Measurements from ENCODE around the gene BANP. TPM values are rescaled to one million over a fixed set of nuclear protein-coding genes. Genes with fewer than 3 reads are reported as not detected.

BANP gene
- total and polyA plus RNA-seq, 2 donors (not counting 1 experiment from before 2014, with no cell fraction given), result 9.3 to 31.0 TPM

- peak overlapping the region; percentile 58 for H3K27ac ChIP-seq (ENCODE audit: insufficient read depth, low read length)
- TF ChIP-seq CTCF (conservative IDR thresholded peaks at IDR 0.05 in 1 of 2, IDR thresholded peaks at IDR 0.05 in 1 of 2; ENCODE audit: low read depth in 1 of 2, low read length in 2 of 2), result no peak
- no peak for TF ChIP-seq EZH2 (IDR thresholded peaks at IDR 0.05; ENCODE audit: low read length, missing control alignments)
These were observed 6.3 kb downstream of the BANP start for GRCh38 chr16:87957296-87958094.

GRCh38 chr16:87958632-87959031, 7.4 kb downstream of the BANP start:
- DNase-seq (ENCODE audit: low read depth in 2 of 2), result no peak
- Histone ChIP-seq H3K79me2 (ENCODE audit: control insufficient read depth, insufficient read depth, low read length) (peaks cover 65% of the 10 kb centered on the region), H3K4me1 (ENCODE audit: control insufficient read depth, extremely low read depth, insufficient read depth, low read length) (peaks cover 13% of the 10 kb centered on the region), H3K9ac (ENCODE audit: insufficient read depth, low read length) (no peak overlapping the region), H3K27ac (ENCODE audit: insufficient read depth, low read length) (no peak overlapping the region), H4K20me1 (ENCODE audit: control insufficient read depth, extremely low read depth, insufficient read depth, low read length) (no peaks in the 10 kb centered on the region), H3K27me3 (ENCODE audit: control insufficient read depth, insufficient read depth, low read length) (no peaks in the 10 kb centered on the region), H3K9me3 (ENCODE audit: control insufficient read depth, insufficient read depth, low read depth, low read length) (no peaks in the 10 kb centered on the region), H2AFZ (ENCODE audit: low read length) (no peak overlapping the region), H3K4me2 (ENCODE audit: extremely low read depth, insufficient read depth, low read length) (no peak overlapping the region), H3K36me3 (ENCODE audit: control insufficient read depth, insufficient read depth, low read length) (peaks cover 6% of the 10 kb centered on the region), H3K4me3 (replicated peaks in 1 of 4; ENCODE audit: control extremely low read depth in 1 of 4, insufficient read depth in 1 of 4, low read depth in 3 of 4, low read length in 4 of 4) (no peak overlapping the region)
- TF ChIP-seq CTCF (conservative IDR thresholded peaks at IDR 0.05 in 1 of 2, IDR thresholded peaks at IDR 0.05 in 1 of 2; ENCODE audit: low read depth in 1 of 2, low read length in 2 of 2), result no peak
- no peak for TF ChIP-seq EZH2 (IDR thresholded peaks at IDR 0.05; ENCODE audit: low read length, missing control alignments)

More at GRCh38 chr16:87957296-87958094, 6.3 kb downstream of the BANP start:
- Histone ChIP-seq H3K36me3 (ENCODE audit: control insufficient read depth, insufficient read depth, low read length) (peaks cover 6% of the 10 kb centered on the region), H4K20me1 (ENCODE audit: control insufficient read depth, extremely low read depth, insufficient read depth, low read length) (no peaks in the 10 kb centered on the region), H2AFZ (ENCODE audit: low read length) (no peak overlapping the region), H3K4me3 (replicated peaks in 1 of 4; ENCODE audit: control extremely low read depth in 1 of 4, insufficient read depth in 1 of 4, low read depth in 3 of 4, low read length in 4 of 4) (no peak overlapping the region), H3K4me2 (ENCODE audit: extremely low read depth, insufficient read depth, low read length) (no peak overlapping the region), H3K9ac (ENCODE audit: insufficient read depth, low read length) (no peak overlapping the region), H3K9me3 (ENCODE audit: control insufficient read depth, insufficient read depth, low read depth, low read length) (no peaks in the 10 kb centered on the region), H3K79me2 (ENCODE audit: control insufficient read depth, insufficient read depth, low read length) (peaks cover 74% of the 10 kb centered on the region), H3K27me3 (ENCODE audit: control insufficient read depth, insufficient read depth, low read length) (no peaks in the 10 kb centered on the region), H3K4me1 (ENCODE audit: control insufficient read depth, extremely low read depth, insufficient read depth, low read length) (peaks cover 13% of the 10 kb centered on the region)
- DNase-seq (ENCODE audit: low read depth in 2 of 2), result no peak

DNA sequence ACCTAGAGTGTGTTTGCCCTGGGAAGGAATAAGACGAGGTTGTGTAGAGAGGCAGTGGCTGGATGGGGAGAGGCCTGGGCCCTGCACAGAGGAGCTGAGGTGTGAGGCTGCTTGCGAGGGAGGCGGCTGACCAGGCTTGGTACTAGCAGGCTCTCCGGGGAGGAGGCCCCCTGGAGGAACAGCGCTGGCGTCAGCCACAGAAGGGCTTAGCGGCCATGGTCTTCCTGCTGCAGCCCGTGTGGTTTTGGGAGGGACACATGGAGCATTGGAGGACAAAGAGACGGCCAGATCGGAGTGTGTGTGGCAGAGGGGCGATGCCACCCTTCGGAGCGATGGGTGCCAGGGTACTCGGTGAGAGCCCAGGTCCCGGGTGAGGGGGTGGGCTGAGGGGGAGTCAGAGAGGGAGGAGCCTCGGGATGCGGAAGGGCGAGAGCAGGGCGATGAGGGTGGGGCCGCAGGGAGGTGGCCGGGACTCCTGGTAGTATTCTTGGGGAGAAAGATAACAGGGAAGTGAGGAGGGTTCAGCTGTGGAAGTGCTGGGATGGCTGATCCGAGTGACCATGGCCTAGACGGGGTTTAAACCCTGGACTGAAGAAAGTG, 8.3 kb downstream of the BANP start:
- no peak for DNase-seq (ENCODE audit: low read depth in 2 of 2)
- Histone ChIP-seq H3K9me3 (ENCODE audit: control insufficient read depth, insufficient read depth, low read depth, low read length) (no peaks in the 10 kb centered on the region), H3K9ac (ENCODE audit: insufficient read depth, low read length) (no peak overlapping the region), H3K4me1 (ENCODE audit: control insufficient read depth, extremely low read depth, insufficient read depth, low read length) (peaks cover 13% of the 10 kb centered on the region), H3K4me3 (replicated peaks in 1 of 4; ENCODE audit: control extremely low read depth in 1 of 4, insufficient read depth in 1 of 4, low read depth in 3 of 4, low read length in 4 of 4) (no peak overlapping the region), H3K4me2 (ENCODE audit: extremely low read depth, insufficient read depth, low read length) (no peak overlapping the region), H4K20me1 (ENCODE audit: control insufficient read depth, extremely low read depth, insufficient read depth, low read length) (no peaks in the 10 kb centered on the region), H3K79me2 (ENCODE audit: control insufficient read depth, insufficient read depth, low read length) (peaks cover 62% of the 10 kb centered on the region), H3K27ac (ENCODE audit: insufficient read depth, low read length) (no peak overlapping the region), H2AFZ (ENCODE audit: low read length) (no peak overlapping the region), H3K36me3 (ENCODE audit: control insufficient read depth, insufficient read depth, low read length) (peaks cover 6% of the 10 kb centered on the region), H3K27me3 (ENCODE audit: control insufficient read depth, insufficient read depth, low read length) (no peaks in the 10 kb centered on the region)
- TF ChIP-seq EZH2 (IDR thresholded peaks at IDR 0.05; ENCODE audit: low read length, missing control alignments) (no peak), CTCF (conservative IDR thresholded peaks at IDR 0.05 in 1 of 2, IDR thresholded peaks at IDR 0.05 in 1 of 2; ENCODE audit: low read depth in 1 of 2, low read length in 2 of 2) (no peak)

All from fibroblast of lung (primary cell).